SK-N-SH (cell line): ENCODE measurements around the gene GLOD4. TPM values are rescaled to one million over a fixed set of nuclear protein-coding genes. Genes with fewer than 3 reads are reported as not detected.
"Not testable (repeated sequence)": the region's sequence is repeated elsewhere in the genome, so short reads cannot be mapped to it uniquely, and the experiment has no call there.

Experiments
- CTCF ChIA-PET: fragments of 300-600, 350-600 bp; formaldehyde crosslinking; extraction: SDS; loops from one replicate; lab custom pipeline; 2021; lab: Yijun Ruan, JAX
- POLR2A ChIA-PET: fragments of 350-600 bp; sonication (Branson Sonifier 250); formaldehyde crosslinking; extraction: SDS; loops from one replicate; lab custom pipeline; 2020; ENCODE audit warnings: antibody characterized with exemption, inconsistent platforms; lab: Yijun Ruan, JAX
- DNase-seq: peaks from one replicate; pipeline ENCODE4 v3.0.0; 2012
- H2AFZ ChIP-seq: fragments of 200-600 bp; sonication (generic); 2 replicates; pipeline ENCODE4 v1.8.1; 2016; ENCODE audit warnings: antibody characterized with exemption, mild to moderate bottlenecking, low read depth
- H3F3A ChIP-seq: fragments of 200-600 bp; sonication (generic); replicated peaks from 2 replicates; pipeline ENCODE3; 2016; ENCODE audit warnings: antibody characterized with exemption, mild to moderate bottlenecking; ENCODE audit not compliant: insufficient read depth
- H3K27ac ChIP-seq, 2 experiments: fragments of 200-500 bp in 1 of 2; fragments of 200-600 bp in 1 of 2; sonication (Bioruptor generic) in 1 of 2; sonication (generic), shearing (Covaris generic) in 1 of 2; 2 replicates each; pipeline versions ENCODE4 v1.5.1 to v1.6.1; 2014 to 2016; ENCODE audit warnings: low read depth in 2 of 2, inconsistent platforms in 1 of 2, low read length in 1 of 2, mild to moderate bottlenecking in 1 of 2, mixed read lengths in 1 of 2
- H3K27me3 ChIP-seq: fragments of 200-600 bp; sonication (generic), shearing (Covaris generic); 2 replicates; pipeline ENCODE4 v1.6.1; 2016; ENCODE audit warnings: mixed run types; ENCODE audit not compliant: insufficient read depth
- H3K36me3 ChIP-seq, 2 experiments: fragments of 200-500 bp in 1 of 2; fragments of 200-600 bp in 1 of 2; sonication (Bioruptor generic) in 1 of 2; sonication (generic) in 1 of 2; replicated peaks in 1 of 2; 2 replicates each; pipeline versions ENCODE3 to v1.5.1; 2014 to 2016; ENCODE audit warnings: low read length in 1 of 2, mild to moderate bottlenecking in 1 of 2; ENCODE audit not compliant: insufficient read depth in 2 of 2, control insufficient read depth in 1 of 2
- H3K4me1 ChIP-seq, 2 experiments: fragments of 200-500 bp in 1 of 2; fragments of 200-600 bp in 1 of 2; sonication (Bioruptor generic) in 1 of 2; sonication (generic), shearing (Covaris generic) in 1 of 2; 2 replicates each; pipeline versions ENCODE4 v1.5.1 to v1.6.1; 2014 to 2016; ENCODE audit warnings: low read depth in 1 of 2, low read length in 1 of 2, mixed run types in 1 of 2; ENCODE audit not compliant: insufficient read depth in 2 of 2, control insufficient read depth in 1 of 2
- H3K4me2 ChIP-seq: fragments of 200-600 bp; sonication (generic), shearing (Covaris generic); 2 replicates; pipeline ENCODE4 v1.6.1; 2017; ENCODE audit warnings: mixed run types
- H3K4me3 ChIP-seq, 2 experiments: fragments of 200-500 bp in 1 of 2; fragments of 200-600 bp in 1 of 2; sonication (Bioruptor generic) in 1 of 2; sonication (generic), shearing (Covaris generic) in 1 of 2; 2 replicates each; pipeline versions ENCODE4 v1.5.1 to v1.8.1; 2014 to 2016; ENCODE audit warnings: low read depth in 2 of 2, inconsistent platforms in 1 of 2, low read length in 1 of 2, mild to moderate bottlenecking in 1 of 2, mixed read lengths in 1 of 2, moderate library complexity in 1 of 2
- H3K79me2 ChIP-seq: fragments of 200-600 bp; sonication (generic); 2 replicates; pipeline ENCODE4 v1.8.1; 2017; ENCODE audit warnings: mild to moderate bottlenecking; ENCODE audit not compliant: insufficient read depth
- H3K9ac ChIP-seq: fragments of 200-600 bp; sonication (generic); 2 replicates; pipeline ENCODE4 v1.6.1; 2017; ENCODE audit warnings: mixed run types
- H3K9me2 ChIP-seq: fragments of 200-600 bp; sonication (generic); 2 replicates; pipeline ENCODE4 v1.6.1; 2017; ENCODE audit warnings: mixed run types
- H3K9me3 ChIP-seq: fragments of 200-600 bp; sonication (generic); 2 replicates; pipeline ENCODE4 v1.6.1; 2017; ENCODE audit warnings: mixed run types, mild to moderate bottlenecking, moderate library complexity
- H4K20me1 ChIP-seq: fragments of 200-600 bp; sonication (generic); 2 replicates; pipeline ENCODE4 v1.6.1; 2017; ENCODE audit warnings: mild to moderate bottlenecking, mixed run types; ENCODE audit not compliant: insufficient read depth
- CHD2 ChIP-seq: fragments of 150-350 bp; IDR thresholded peaks from 2 replicates; pipeline ENCODE4 v1.6.1; 2018; ENCODE audit warnings: low read length; ENCODE audit not compliant: partially characterized antibody
- ELF1 ChIP-seq: IDR thresholded peaks from 2 replicates; pipeline ENCODE4 v1.4.0; 2012
- EP300 ChIP-seq, 2 experiments: IDR thresholded peaks; 2 replicates each; pipeline versions ENCODE4 v1.4.0 to v1.6.1; 2012; ENCODE audit warnings: borderline replicate concordance in 1 of 2, low read depth in 1 of 2, low read length in 1 of 2
- FOSL2 ChIP-seq: IDR thresholded peaks from 2 replicates; pipeline ENCODE4 v1.4.0; 2012; ENCODE audit warnings: low read depth, mild to moderate bottlenecking, moderate library complexity, borderline replicate concordance
- FOXM1 ChIP-seq: IDR thresholded peaks from 2 replicates; pipeline ENCODE4 v1.4.0; 2012; ENCODE audit warnings: low read depth, mild to moderate bottlenecking
- GABPA ChIP-seq: IDR thresholded peaks from 2 replicates; pipeline ENCODE4 v1.4.0; 2012; ENCODE audit warnings: low read depth, mild to moderate bottlenecking
- GATA2 ChIP-seq: sonication (generic); formaldehyde crosslinking; IDR thresholded peaks from 2 replicates; pipeline ENCODE4 v1.5.0; 2020; ENCODE audit warnings: mild to moderate bottlenecking, missing genetic modification reagents
- MEF2A ChIP-seq: IDR thresholded peaks from 2 replicates; pipeline ENCODE4 v1.4.0; 2012; ENCODE audit warnings: low read depth, borderline replicate concordance
- NFIC ChIP-seq: IDR thresholded peaks from 2 replicates; pipeline ENCODE4 v1.4.0; 2012; ENCODE audit warnings: borderline replicate concordance
- NRF1 ChIP-seq: IDR thresholded peaks from 2 replicates; pipeline ENCODE4 v1.6.1; 2012; ENCODE audit warnings: low read depth, mild to moderate bottlenecking, low read length
- POLR2AphosphoS5 ChIP-seq: IDR thresholded peaks from 2 replicates; pipeline ENCODE4 v1.6.1; 2012; ENCODE audit warnings: low read depth, low read length
- RAD21 ChIP-seq: IDR thresholded peaks from 2 replicates; pipeline ENCODE4 v1.6.1; 2012; ENCODE audit warnings: mild to moderate bottlenecking, low read length
- RCOR1 ChIP-seq: fragments of 150-350 bp; IDR thresholded peaks from 2 replicates; pipeline ENCODE4 v1.6.1; 2017; ENCODE audit warnings: antibody characterized with exemption, low read length
- RFX5 ChIP-seq: IDR thresholded peaks from 2 replicates; pipeline ENCODE4 v1.6.1; 2012; ENCODE audit warnings: mild to moderate bottlenecking, improper control_type of control experiment, low read length
- RXRA ChIP-seq: IDR thresholded peaks from 2 replicates; pipeline ENCODE4 v1.4.0; 2012; ENCODE audit warnings: low read depth, mild to moderate bottlenecking, borderline replicate concordance
- TAF1 ChIP-seq: IDR thresholded peaks from 2 replicates; pipeline ENCODE4 v1.6.1; 2012; ENCODE audit warnings: low read depth, mild to moderate bottlenecking, low read length, moderate library complexity, borderline replicate concordance
- TCF12 ChIP-seq: IDR thresholded peaks from 2 replicates; pipeline ENCODE4 v1.4.0; 2012
- TEAD4 ChIP-seq: IDR thresholded peaks from 2 replicates; pipeline ENCODE4 v1.4.0; 2012; ENCODE audit warnings: mild to moderate bottlenecking, borderline replicate concordance; ENCODE audit not compliant: insufficient read depth
- WGBS: methylation state at CpG from one replicate; pipeline ENCODE4 v1.1.6; 2017; ENCODE audit warnings: low lambda C conversion rate; 5-methylcytosine and 5-hydroxymethylcytosine counted together
- polyA plus RNA-seq, 3 experiments: library from polyadenylated mRNA; depleted of rRNA; stranded (reverse); fragments of >200 nt; gene quantifications; 2 replicates each; pipeline ENCODE4 v1.2.3, GENCODE V29; 2012
- TF ChIP-seq, protein P1 (sequence below): fragments of 200-600 bp; sonication (generic); IDR thresholded peaks from 2 replicates; pipeline ENCODE4 v1.6.1; 2017; ENCODE audit warnings: antibody characterized with exemption, mild to moderate bottlenecking, moderate library complexity
- TF ChIP-seq, protein P2 (sequence below): IDR thresholded peaks from 2 replicates; pipeline ENCODE4 v1.4.0; 2012; ENCODE audit warnings: low read depth, borderline replicate concordance

The GLOD4 gene
- polyA plus RNA-seq, 1 of the 3 experiments (the other 2 are of a cell fraction) = 34.3 TPM

DNA sequence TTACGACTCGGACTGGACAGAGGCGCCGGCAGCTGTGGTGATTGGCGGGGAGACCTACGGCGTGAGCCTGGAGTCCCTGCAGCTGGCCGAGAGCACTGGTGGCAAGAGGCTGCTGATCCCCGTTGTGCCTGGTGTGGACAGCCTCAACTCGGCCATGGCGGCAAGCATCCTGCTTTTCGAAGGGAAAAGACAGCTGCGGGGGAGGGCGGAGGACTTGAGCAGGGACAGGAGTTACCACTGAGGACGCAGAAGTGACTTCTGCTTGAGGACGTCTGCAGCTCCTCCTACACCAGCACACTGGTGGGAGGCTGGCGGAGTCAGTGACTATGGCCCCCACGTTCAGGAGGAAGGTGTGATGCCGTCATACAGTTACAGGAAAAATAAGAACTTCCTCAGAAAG lies 9.7 kb upstream of the GLOD4 start:
- CTCF ChIA-PET = interaction anchor here (0.7 to 9.2 kb wide), 3 partner anchors 189 to 206 kb away, joined by 5 to 69 read pairs (median 8); partner anchors contain the start of genes NXN and TIMM22
- POLR2A ChIA-PET = interaction anchor here (1.1 kb wide), 1 partner anchor 10 kb away, joined by 4 read pairs; the partner anchor contains the start of genes GLOD4 and MRM3
- 96% methylated on average over 19 of the region's 19 CpGs for WGBS

DNA sequence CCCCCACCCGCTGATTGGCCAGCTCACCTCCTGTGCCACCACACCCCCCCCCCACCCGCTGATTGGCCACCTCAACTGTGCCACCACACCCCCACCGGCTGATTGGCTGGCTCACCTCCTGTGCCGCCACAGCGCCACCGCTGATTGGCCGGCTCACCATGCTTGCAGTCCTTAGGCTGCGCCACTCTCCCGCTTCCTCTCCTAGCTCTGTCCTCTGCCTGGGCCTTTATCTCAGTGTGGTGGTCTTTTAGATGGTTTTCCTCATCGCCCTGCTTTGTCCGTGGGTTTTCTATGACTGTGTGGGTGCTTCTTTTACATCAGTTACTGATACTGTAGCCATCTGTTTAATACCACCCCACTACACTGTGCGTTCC lies 8.8 kb upstream of the GLOD4 start:
- H3K4me1 ChIP-seq, H3K9me3 ChIP-seq, H3K9me2 ChIP-seq, H3K27ac ChIP-seq, DNase-seq, H3K27me3 ChIP-seq, H3K4me3 ChIP-seq, H3F3A ChIP-seq, H2AFZ ChIP-seq, H4K20me1 ChIP-seq, H3K4me2 ChIP-seq, H3K9ac ChIP-seq, H3K79me2 ChIP-seq: not testable (repeated sequence)
- peaks cover 21 to 34% of the 10 kb centered on the region in 2 experiments for H3K36me3 ChIP-seq
- CTCF ChIA-PET = interaction anchor here (0.7 to 1.8 kb wide), 2 partner anchors 11 to 190 kb away, joined by 5 read pairs; no protein-coding TSS in a partner anchor
- POLR2A ChIA-PET = interaction anchor here (1.1 kb wide), 1 partner anchor 9 kb away, joined by 4 read pairs; the partner anchor contains the start of genes GLOD4 and MRM3
- 93% methylated on average over 9 of the region's 12 CpGs for WGBS

More for the DNA sequence above, 9.7 kb upstream of the GLOD4 start:
- H4K20me1 ChIP-seq = no peaks in the 10 kb centered on the region
- H3K27me3 ChIP-seq = no peaks in the 10 kb centered on the region
- H3K27ac ChIP-seq = no peak overlapping the region
- TF ChIP-seq EP300 (IDR thresholded peaks at IDR 0.05; ENCODE audit: borderline replicate concordance in 1 of 2, low read depth in 1 of 2, low read length in 1 of 2) = no peak
- no peak for TF ChIP-seq POLR2AphosphoS5
- no peak for TF ChIP-seq GATA2 (CRISPR knock-in tag)
- TF ChIP-seq NRF1 = no peak
- no peak for TF ChIP-seq NFIC
- no peak for TF ChIP-seq RFX5
- no peak for TF ChIP-seq RCOR1
- no peak for TF ChIP-seq RAD21
- no peak for TF ChIP-seq TAF1
- TF ChIP-seq CHD2 = no peak
- TF ChIP-seq GABPA = no peak
- TF ChIP-seq FOXM1 = no peak
- TF ChIP-seq TEAD4 = no peak
- TF ChIP-seq, protein P1, sequence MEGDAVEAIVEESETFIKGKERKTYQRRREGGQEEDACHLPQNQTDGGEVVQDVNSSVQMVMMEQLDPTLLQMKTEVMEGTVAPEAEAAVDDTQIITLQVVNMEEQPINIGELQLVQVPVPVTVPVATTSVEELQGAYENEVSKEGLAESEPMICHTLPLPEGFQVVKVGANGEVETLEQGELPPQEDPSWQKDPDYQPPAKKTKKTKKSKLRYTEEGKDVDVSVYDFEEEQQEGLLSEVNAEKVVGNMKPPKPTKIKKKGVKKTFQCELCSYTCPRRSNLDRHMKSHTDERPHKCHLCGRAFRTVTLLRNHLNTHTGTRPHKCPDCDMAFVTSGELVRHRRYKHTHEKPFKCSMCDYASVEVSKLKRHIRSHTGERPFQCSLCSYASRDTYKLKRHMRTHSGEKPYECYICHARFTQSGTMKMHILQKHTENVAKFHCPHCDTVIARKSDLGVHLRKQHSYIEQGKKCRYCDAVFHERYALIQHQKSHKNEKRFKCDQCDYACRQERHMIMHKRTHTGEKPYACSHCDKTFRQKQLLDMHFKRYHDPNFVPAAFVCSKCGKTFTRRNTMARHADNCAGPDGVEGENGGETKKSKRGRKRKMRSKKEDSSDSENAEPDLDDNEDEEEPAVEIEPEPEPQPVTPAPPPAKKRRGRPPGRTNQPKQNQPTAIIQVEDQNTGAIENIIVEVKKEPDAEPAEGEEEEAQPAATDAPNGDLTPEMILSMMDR = no peak
- no peak for TF ChIP-seq TCF12
- no peak for TF ChIP-seq ELF1
- TF ChIP-seq RXRA = no peak
- TF ChIP-seq, protein P2, sequence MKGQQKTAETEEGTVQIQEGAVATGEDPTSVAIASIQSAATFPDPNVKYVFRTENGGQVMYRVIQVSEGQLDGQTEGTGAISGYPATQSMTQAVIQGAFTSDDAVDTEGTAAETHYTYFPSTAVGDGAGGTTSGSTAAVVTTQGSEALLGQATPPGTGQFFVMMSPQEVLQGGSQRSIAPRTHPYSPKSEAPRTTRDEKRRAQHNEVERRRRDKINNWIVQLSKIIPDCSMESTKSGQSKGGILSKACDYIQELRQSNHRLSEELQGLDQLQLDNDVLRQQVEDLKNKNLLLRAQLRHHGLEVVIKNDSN = no peak
- no peak for TF ChIP-seq FOSL2
- no peak for TF ChIP-seq MEF2A
- H3K9me3 ChIP-seq = no peaks in the 10 kb centered on the region
- no peak for DNase-seq
- H2AFZ ChIP-seq = no peak overlapping the region
- no peak overlapping the region for H3K4me3 ChIP-seq
- H3K36me3 ChIP-seq = peaks cover 17 to 34% of the 10 kb centered on the region in 2 experiments
- peaks cover 0 to 6% of the 10 kb centered on the region in 2 experiments; a peak in 1 of 4 replicates for H3K4me1 ChIP-seq
- no peak overlapping the region for H3K9ac ChIP-seq
- no peaks in the 10 kb centered on the region; the same call in 1 of the 2 replicates for H3K79me2 ChIP-seq
- no peak overlapping the region for H3K4me2 ChIP-seq
- no peaks in the 10 kb centered on the region for H3F3A ChIP-seq
- H3K9me2 ChIP-seq = no peaks in the 10 kb centered on the region

DNA sequence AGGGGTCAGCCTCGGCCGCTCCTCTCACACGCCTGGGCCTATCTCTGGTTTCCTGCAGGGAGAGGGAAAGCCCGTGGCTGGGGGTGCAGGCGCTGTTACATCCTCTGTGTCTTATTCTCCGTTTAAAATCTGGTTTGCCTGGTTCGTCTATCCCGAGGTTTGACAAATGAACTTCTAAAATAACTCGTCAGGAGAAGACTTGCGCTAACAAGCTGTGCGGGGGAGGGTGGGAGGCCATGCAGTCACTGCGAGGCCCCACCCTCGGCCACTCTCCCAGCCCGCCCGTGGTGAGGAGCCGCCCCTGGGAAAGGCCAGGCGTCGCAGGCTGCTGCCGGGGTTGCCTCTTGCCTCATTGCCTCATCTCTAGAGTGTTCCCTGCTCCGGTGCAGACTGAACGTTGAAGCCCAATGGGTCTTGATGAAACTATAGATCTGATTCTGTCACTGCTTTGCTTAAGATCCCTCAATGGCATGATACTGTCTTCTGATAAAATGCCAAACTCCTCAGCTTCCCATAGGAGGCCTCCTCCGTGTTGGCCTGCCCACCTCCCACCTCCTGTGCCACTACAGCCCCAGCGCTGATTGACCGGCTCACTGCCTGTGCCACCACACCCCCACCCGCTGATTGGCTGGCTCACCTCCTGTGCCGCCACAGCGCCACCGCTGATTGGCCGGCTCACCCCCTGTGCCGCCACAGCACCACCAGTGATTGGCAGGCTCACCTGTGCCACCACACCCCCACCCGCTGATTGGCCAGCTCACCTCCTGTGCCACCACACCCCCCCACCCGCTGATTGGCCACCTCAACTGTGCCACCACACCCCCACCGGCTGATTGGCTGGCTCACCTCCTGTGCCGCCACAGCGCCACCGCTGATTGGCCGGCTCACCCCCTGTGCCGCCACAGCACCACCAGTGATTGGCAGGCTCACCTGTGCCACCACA lies 8.1 kb upstream of the GLOD4 start:
- H3K9me2 ChIP-seq, H4K20me1 ChIP-seq, H3K4me2 ChIP-seq, DNase-seq, H3K9ac ChIP-seq, H3F3A ChIP-seq, H3K79me2 ChIP-seq, H2AFZ ChIP-seq, H3K27ac ChIP-seq, H3K27me3 ChIP-seq, H3K9me3 ChIP-seq, H3K4me3 ChIP-seq, H3K4me1 ChIP-seq, POLR2A ChIA-PET: not testable (repeated sequence)
- CTCF ChIA-PET = interaction anchor here (1.0 to 3.8 kb wide), 3 partner anchors 10 to 207 kb away, joined by 5 to 20 read pairs (median 5); partner anchors contain the start of gene TIMM22
- H3K36me3 ChIP-seq = peaks cover 21 to 36% of the 10 kb centered on the region in 2 experiments
- WGBS = 97% methylated on average over 31 of the region's 38 CpGs
